IPS-15b (cell line): ENCODE measurements around the gene SPOCK1.

Experiments used
- H3K27me3 ChIP-seq: one replicate; pipeline ENCODE4 v1.6.1; 2013; ENCODE audit warnings: low read length; ENCODE audit not compliant: control insufficient read depth, insufficient read depth
- H3K36me3 ChIP-seq: one replicate; pipeline ENCODE4 v1.6.1; 2013; ENCODE audit warnings: low read length; ENCODE audit not compliant: control insufficient read depth, insufficient read depth
- H3K4me1 ChIP-seq: one replicate; pipeline ENCODE4 v1.6.1; 2013; ENCODE audit warnings: mild to moderate bottlenecking, low read length; ENCODE audit not compliant: control insufficient read depth, insufficient read depth
- H3K4me3 ChIP-seq: one replicate; pipeline ENCODE4 v1.5.1; 2013; ENCODE audit warnings: low read depth, low read length
- H3K9ac ChIP-seq: one replicate; pipeline ENCODE4 v1.6.1; 2013; ENCODE audit warnings: low read depth, mild to moderate bottlenecking, low read length
- H3K9me3 ChIP-seq: one replicate; pipeline ENCODE4 v1.6.1; 2013; ENCODE audit warnings: mild to moderate bottlenecking, low read length; ENCODE audit not compliant: control insufficient read depth, insufficient read depth

SPOCK1 gene

GRCh38 chr5:137119321-137119720 lies 379.8 kb downstream of the SPOCK1 start:
- no peaks in the 10 kb centered on the region for H3K27me3 ChIP-seq
- H3K9me3 ChIP-seq = no peaks in the 10 kb centered on the region
- no peak overlapping the region for H3K4me3 ChIP-seq
- no peaks in the 10 kb centered on the region for H3K36me3 ChIP-seq
- no peak overlapping the region for H3K9ac ChIP-seq
- H3K4me1 ChIP-seq = no peaks in the 10 kb centered on the region

- Histone ChIP-seq H3K9ac (no peak overlapping the region), H3K36me3 (no peaks in the 10 kb centered on the region), H3K4me3 (no peak overlapping the region), H3K27me3 (no peaks in the 10 kb centered on the region), H3K4me1 (no peaks in the 10 kb centered on the region), H3K9me3 (no peaks in the 10 kb centered on the region)
These were observed 380.5 kb downstream of the SPOCK1 start for GRCh38 chr5:137118629-137119028.

DNA sequence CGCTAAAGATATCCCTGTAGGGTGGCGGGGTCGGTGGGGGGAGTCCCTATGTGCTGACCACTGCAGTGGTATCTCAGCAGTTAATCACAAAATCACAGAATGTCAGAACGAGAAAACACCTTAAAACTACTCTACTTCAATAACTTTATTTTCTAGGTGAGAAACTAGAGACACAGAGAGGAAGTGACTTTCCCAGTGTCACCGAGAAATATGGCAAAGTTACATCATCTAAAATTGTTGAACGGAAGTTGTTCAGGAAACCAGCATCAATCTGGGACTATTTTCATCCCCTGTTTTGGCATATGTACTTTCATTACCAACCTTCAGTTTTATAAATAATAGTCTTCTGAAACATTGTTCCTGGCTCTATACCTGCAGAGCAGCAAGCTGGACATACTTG lies 384.0 kb downstream of the SPOCK1 start:
- Histone ChIP-seq H3K4me1 (no peaks in the 10 kb centered on the region), H3K9me3 (no peaks in the 10 kb centered on the region), H3K9ac (no peak overlapping the region), H3K27me3 (no peaks in the 10 kb centered on the region), H3K4me3 (no peak overlapping the region), H3K36me3 (no peaks in the 10 kb centered on the region)

- no peaks in the 10 kb centered on the region for H3K9me3 ChIP-seq
- H3K4me3 ChIP-seq = no peak overlapping the region
- no peaks in the 10 kb centered on the region for H3K4me1 ChIP-seq
- no peak overlapping the region for H3K9ac ChIP-seq
- H3K27me3 ChIP-seq = no peaks in the 10 kb centered on the region
- no peaks in the 10 kb centered on the region for H3K36me3 ChIP-seq
These were observed 384.6 kb downstream of the SPOCK1 start for GRCh38 chr5:137114529-137114928.

GRCh38 chr5:137113939-137114338 lies 385.2 kb downstream of the SPOCK1 start:
- Histone ChIP-seq H3K4me3 (no peak overlapping the region), H3K27me3 (no peaks in the 10 kb centered on the region), H3K4me1 (no peaks in the 10 kb centered on the region), H3K36me3 (no peaks in the 10 kb centered on the region), H3K9me3 (no peaks in the 10 kb centered on the region), H3K9ac (no peak overlapping the region)

DNA sequence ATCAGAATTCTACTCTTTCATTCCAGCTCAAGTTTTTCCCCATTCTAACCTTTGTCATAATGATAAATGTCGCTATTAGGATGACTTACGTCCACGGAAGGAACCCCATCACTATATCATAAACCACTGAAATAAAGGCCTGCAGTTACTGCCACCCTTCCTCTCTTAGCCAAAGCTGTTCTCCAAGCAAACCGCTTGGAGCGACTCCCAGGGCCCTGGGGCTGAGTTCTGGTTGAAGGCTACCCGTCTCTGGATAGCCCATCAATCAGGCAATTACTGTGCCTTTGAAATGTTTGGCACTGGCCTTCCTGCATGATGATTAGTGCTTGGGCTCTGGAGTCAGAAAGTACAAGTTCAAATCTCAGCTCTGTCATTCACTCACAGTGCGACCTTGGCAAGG lies 386.0 kb downstream of the SPOCK1 start:
- no peaks in the 10 kb centered on the region for H3K9me3 ChIP-seq
- no peak overlapping the region for H3K4me3 ChIP-seq
- H3K9ac ChIP-seq = no peak overlapping the region
- no peaks in the 10 kb centered on the region for H3K27me3 ChIP-seq
- no peaks in the 10 kb centered on the region for H3K4me1 ChIP-seq
- no peaks in the 10 kb centered on the region for H3K36me3 ChIP-seq

DNA sequence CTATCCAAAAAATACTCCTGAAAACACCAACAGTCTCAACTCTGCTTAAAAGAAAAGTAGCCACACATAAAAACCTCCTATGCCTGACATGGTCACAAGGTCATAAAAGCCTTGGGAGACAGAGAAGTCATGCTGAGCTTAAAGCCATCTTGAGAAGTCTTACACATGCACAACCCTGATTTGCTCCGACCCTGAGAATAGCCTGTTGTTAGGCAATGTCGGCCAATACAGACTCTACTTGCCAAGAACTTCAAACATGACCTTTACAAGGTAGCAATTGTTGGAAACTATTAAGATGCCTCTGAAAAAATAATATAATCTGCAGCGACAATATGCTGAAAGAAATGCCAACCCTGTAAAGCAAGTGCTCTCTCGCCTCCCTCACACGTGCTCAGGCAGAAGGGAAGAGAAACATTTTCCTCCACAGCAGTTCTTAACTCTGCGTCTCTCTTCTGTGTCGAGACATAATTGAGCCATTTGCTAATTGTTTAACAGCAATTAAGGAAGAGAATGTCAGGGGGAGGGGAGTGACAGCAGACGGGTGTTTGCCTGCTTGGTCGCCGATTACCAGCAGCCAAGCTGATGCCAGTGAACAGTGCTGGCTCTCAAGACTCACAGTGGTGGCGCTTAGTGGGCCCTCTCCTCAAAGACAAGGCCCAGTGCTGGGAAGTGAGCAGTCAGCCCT lies 393.6 kb downstream of the SPOCK1 start:
- Histone ChIP-seq H3K9ac (no peak overlapping the region), H3K36me3 (no peaks in the 10 kb centered on the region), H3K27me3 (no peaks in the 10 kb centered on the region)

GRCh38 chr5:137101544-137101943 lies 397.6 kb downstream of the SPOCK1 start:
- Histone ChIP-seq H3K4me1 (no peaks in the 10 kb centered on the region), H3K9me3 (no peaks in the 10 kb centered on the region), H3K4me3 (no peak overlapping the region), H3K36me3 (no peaks in the 10 kb centered on the region), H3K27me3 (no peaks in the 10 kb centered on the region), H3K9ac (no peak overlapping the region)

More for the DNA sequence above, 393.6 kb downstream of the SPOCK1 start:
- Histone ChIP-seq H3K4me3 (no peak overlapping the region), H3K9me3 (no peaks in the 10 kb centered on the region), H3K4me1 (no peaks in the 10 kb centered on the region)

DNA sequence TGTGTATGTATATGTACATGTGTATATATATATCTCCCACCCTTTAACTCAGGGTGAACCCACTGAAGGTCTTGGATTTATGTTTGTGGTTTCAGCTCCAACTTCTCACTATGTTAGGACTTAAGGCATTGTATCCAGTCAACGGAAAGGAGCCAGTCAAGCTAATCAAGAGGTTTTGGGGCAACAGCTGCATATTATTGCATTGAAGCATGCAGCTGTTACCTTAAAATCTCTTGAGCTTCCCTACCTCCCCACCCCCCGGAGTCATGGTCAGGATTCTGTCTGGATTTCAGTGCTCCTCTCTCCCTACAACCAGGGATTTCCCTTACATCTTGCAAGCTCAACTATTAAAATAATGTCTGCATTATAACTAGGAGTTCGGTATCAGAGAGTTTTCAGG lies 399.5 kb downstream of the SPOCK1 start:
- Histone ChIP-seq H3K9me3 (no peaks in the 10 kb centered on the region), H3K27me3 (no peaks in the 10 kb centered on the region), H3K4me3 (no peak overlapping the region), H3K36me3 (no peaks in the 10 kb centered on the region), H3K9ac (no peak overlapping the region), H3K4me1 (no peaks in the 10 kb centered on the region)

GRCh38 chr5:137098663-137099062 lies 400.5 kb downstream of the SPOCK1 start:
- no peaks in the 10 kb centered on the region for H3K27me3 ChIP-seq

GRCh38 chr5:137098238-137098637 lies 400.9 kb downstream of the SPOCK1 start:
- H3K4me1 ChIP-seq = no peaks in the 10 kb centered on the region
- H3K4me3 ChIP-seq = no peak overlapping the region
- no peaks in the 10 kb centered on the region for H3K27me3 ChIP-seq
- no peaks in the 10 kb centered on the region for H3K36me3 ChIP-seq
- no peaks in the 10 kb centered on the region for H3K9me3 ChIP-seq
- no peak overlapping the region for H3K9ac ChIP-seq

More at GRCh38 chr5:137098663-137099062, 400.5 kb downstream of the SPOCK1 start:
- no peak overlapping the region for H3K9ac ChIP-seq
- H3K4me3 ChIP-seq = no peak overlapping the region
- H3K4me1 ChIP-seq = no peaks in the 10 kb centered on the region
- H3K9me3 ChIP-seq = no peaks in the 10 kb centered on the region
- no peaks in the 10 kb centered on the region for H3K36me3 ChIP-seq

- Histone ChIP-seq H3K36me3 (no peaks in the 10 kb centered on the region), H3K27me3 (no peaks in the 10 kb centered on the region), H3K9ac (no peak overlapping the region), H3K9me3 (no peaks in the 10 kb centered on the region), H3K4me3 (no peak overlapping the region), H3K4me1 (no peaks in the 10 kb centered on the region)
These were observed 401.9 kb downstream of the SPOCK1 start for GRCh38 chr5:137097203-137097602.
